NCI-H1930 (cell line): ENCODE data around the gene ZNF75A.
A peak's percentile ranks its signal among the peaks of the same experiment; 100 is the strongest.

Source experiments
- DNase-seq, 2 experiments: peaks; one replicate each; lab custom pipeline; 2025; lab: John Stamatoyannopoulos, UW

ZNF75A gene

DNA sequence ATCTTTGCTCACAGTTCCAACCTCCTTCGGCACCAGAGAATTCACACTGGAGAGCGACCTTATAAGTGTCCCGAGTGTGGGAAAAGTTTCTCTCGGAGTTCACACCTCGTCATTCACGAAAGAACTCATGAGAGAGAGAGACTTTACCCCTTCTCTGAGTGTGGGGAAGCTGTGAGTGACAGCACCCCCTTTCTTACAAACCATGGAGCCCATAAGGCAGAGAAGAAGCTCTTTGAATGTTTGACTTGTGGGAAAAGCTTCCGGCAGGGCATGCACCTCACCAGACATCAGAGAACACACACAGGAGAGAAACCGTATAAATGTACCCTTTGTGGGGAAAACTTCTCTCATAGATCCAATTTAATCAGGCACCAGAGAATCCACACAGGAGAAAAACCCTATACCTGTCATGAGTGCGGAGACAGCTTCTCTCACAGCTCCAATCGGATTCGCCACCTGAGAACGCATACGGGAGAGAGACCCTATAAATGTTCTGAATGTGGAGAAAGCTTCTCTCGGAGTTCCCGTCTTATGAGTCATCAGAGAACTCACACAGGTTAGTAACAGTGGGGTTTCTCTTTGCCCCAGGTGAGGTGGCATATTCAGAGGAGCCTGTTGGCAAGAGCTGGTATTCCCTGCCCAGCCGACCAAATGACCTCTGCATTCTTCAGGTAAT lies 15.2 kb upstream of the ZNF75A start:
- DNase-seq, result no peak

- DNase-seq, result no peak
Measured at GRCh38 chr16:3292604-3293003, 12.7 kb upstream of the ZNF75A start.

GRCh38 chr16:3295209-3295608 lies 10.1 kb upstream of the ZNF75A start:
- no peak for DNase-seq

DNA sequence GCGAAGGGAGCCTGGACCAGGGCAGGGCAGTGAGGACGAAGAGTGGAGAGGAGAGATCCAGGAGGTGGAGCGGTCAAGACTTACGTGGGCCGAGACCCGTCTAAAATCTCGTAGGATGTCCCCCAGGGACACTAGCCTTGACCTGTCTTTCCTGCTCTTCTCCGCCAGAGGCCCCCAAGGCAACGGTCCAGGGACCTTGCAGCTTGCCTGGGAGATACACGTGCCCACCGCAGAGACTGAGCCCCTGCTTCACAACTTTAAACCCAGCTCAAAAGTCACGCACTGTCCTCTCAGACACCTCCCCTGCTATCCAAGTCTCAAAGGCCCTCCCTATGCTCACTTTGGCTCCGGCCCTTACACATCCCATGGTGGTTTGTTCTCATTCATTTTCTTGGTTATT lies 9.5 kb upstream of the ZNF75A start:
- no peak for DNase-seq

DNA sequence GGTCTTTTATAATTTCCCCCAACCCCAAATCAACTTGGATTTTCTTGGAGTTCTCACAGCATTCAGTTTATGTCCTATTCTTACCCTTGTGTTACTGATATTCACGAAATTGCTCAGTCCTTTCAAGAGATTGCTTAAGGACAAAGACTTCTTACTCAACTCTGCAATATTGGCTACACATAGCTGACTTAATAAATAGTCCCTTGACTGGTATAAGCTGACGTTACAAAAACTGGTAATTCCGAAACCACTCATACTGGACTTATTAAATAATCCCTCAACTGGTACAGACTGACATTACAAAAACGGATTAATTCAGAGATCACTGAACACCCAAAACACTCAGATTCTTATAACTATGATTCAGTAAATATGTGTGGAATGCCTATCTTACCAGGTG lies 927 bp upstream of the ZNF75A start:
- DNase-seq, result no peak

- DNase-seq, result no peak
Measured at GRCh38 chr16:3306078-3306477, 781 bp downstream of the ZNF75A start.

GRCh38 chr16:3311496-3311895 lies 6.2 kb downstream of the ZNF75A start:
- DNase-seq, result no peak

DNA sequence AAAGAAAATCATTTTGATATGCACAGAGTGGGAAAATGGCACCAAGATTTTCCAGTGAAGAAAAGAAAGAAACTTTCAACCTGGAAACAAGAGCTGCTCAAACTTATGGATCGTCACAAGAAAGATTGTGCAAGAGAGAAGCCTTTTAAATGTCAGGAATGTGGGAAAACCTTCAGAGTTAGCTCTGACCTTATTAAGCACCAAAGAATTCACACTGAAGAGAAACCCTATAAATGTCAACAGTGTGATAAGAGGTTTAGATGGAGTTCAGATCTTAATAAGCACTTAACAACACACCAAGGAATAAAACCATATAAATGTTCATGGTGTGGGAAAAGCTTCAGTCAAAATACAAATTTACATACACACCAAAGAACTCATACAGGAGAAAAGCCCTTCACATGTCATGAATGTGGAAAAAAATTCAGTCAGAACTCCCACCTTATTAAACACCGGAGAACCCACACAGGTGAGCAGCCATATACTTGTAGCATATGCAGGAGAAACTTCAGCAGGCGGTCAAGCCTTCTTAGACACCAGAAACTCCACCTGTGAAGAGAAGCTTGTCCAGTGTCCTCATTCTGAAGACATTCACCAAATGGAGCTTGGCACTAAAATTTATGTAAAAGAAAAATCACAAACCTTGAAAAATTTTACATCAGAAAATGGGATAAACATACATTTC lies 12.2 kb downstream of the ZNF75A start:
- no peak for DNase-seq

DNA sequence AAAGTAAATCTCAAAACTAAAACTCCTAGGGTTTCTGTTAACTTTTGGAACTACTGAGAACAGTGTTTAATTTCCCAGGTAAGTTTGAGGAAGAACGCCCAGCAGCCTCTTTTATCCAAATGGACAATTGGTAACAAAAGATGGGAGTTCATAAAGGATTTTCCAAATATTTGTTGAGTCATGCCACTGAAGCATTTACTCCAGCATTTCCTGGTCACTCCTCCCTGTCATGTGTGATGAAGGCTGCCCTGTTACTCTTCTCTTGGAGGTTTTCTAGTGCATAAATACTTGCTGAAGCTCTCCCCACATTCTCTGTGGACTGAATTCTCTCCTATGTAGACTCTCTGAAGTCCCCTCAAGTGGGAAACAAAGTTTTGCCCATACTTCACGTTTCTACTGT lies 16.5 kb downstream of the ZNF75A start:
- no peak for DNase-seq

GRCh38 chr16:3327514-3327913 lies 22.2 kb downstream of the ZNF75A start:
- DNase-seq, result no peak

GRCh38 chr16:3328104-3328503 lies 22.8 kb downstream of the ZNF75A start:
- DNase-seq, result no peak

DNA sequence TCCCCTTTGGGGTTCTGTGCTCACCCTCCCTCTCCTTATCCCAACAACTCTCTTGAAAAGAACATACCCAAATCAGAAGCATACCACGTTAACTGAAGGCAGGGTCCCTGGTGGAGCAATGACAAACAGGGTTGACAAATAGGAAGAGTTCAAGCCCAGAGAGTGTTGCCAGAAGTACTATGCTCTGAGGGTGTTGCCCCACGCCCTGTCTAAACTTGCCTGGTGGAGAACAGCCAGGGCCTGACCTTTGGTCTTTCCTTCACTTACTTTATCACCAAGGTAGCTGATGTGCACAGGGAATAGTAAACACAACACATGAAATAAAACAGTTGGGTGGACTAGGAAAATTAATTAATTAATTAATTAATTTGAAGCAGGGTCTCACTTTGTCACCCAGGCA lies 23.3 kb downstream of the ZNF75A start:
- no peak for DNase-seq

- no peak for DNase-seq
Measured at GRCh38 chr16:3346041-3346440, 40.7 kb downstream of the ZNF75A start.

GRCh38 chr16:3347586-3347985 lies 42.3 kb downstream of the ZNF75A start:
- no peak for DNase-seq

DNA sequence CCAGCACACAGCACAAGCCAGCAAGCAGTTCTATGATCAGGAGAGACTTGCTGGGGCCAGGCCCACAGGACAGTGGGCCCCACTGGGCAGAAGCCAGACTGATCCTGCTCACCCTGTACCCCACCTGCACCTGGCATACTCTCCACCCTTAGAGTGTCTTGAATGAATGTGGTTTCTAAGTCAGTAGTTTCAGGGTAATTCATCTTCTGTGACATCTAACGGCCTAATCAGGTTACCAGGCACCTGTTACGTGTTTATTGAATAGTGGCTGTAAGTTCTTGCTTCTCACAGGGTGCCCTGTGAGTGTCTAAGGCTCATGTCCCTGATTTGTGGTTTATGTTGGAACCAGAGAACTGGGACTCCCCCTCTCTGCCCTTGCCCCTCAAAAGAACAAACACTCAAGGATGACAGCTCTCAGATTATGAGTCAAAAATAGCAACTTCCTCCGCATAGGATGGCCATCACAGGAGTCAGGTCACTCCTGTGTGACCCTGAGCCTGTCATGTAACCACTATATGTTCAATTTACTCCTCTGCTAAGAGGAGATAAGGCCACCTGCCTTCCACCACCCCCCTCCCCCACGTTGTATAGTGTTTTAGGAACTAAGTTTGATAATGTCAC lies 43.4 kb downstream of the ZNF75A start:
- DNase-seq, result no peak

- no peak for DNase-seq
Measured at GRCh38 chr16:3349175-3349574, 43.9 kb downstream of the ZNF75A start.

DNA sequence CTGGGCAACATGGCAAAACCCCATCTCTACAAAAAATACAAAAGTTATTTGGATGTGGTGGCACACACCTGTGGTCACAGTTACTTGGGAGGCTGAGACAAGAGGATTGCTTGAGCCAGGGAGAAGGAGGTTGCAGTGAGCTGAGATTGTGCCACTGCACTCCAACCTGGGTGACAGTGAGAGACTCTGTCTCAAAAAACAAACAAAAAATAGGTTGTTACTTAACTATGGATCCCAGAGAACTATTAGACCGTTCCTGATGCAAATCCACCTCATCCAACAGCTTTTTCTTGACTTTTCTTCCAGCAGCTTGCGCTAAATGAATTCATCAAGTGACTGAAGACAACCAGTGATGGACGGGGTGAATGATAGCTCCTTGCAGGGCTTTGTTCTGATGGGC lies 50.3 kb downstream of the ZNF75A start, which contains the start of gene OR2C1:
OR2C1 (plus strand) TSS at position 301 of the 400 bp plus-strand sequence; CDS start at position 353, 52 bp downstream.
- DNase-seq, result no peak

- DNase-seq, result no peak
Measured at GRCh38 chr16:3356118-3356517, 50.8 kb downstream of the ZNF75A start.

DNA sequence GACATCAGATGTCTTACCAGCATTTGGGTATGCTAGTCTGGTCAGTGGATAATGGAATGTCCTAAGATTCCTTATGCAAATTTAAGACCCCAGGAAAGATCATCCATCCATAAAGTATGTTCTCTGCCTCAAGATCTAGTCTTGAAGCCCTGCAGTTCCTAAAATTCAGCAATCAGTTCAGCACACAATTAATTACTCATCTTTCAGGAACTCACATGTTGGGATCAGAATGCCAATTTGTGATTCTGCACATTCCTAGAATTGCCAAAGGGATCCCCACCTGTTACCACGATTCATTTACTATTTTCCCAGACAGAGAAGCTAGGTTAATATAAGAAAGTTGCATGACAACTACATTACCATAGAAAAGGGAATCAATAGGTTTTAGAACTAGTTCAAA lies 53.6 kb downstream of the ZNF75A start:
- no peak for DNase-seq

GRCh38 chr16:3362931-3363330 lies 57.6 kb downstream of the ZNF75A start:
- no peak for DNase-seq

- peak in 1 of 2 experiments; percentile 50 for DNase-seq
Measured at GRCh38 chr16:3363793-3364192, 58.5 kb downstream of the ZNF75A start.

DNA sequence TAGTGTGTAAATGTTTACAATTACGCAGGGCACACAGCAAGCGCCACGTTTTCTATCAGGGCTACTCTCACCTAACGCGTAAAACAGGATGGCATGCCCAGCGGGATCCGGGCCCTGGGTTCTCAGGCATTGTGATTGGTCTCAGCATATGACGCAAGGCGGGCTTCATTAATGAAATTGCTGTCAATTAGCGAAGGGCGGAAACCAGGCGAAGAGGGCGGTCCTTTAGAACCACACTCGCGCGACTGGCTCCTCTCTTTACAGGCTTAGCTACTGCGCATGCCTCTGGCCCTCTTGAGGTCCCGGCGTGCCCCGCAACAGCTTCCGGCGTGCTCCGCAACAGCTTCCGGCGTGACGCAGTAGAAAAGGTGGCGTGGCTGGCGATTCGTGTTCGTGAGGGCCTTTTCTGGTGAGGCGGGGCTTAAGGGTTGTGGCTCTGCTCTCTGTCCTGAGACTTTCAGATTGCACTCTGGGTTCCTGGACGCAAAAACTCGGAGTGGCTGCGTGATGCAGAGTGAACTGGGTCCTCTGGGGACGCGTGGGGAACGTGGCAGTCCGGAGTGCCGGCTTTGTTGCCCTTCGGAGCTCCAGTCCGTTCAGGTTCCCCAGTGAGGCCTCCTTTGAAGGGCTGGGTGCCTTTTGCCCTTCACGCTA lies 59.6 kb downstream of the ZNF75A start:
- peak; percentile 99 for DNase-seq
